Suppressor macrophage treated with lipopolysaccharide for 4 hours (primary cell): ENCODE results near the gene ADAMTS16.

Experiments used
- DNase-seq: peaks from one replicate; pipeline ENCODE4 v3.0.0-alpha.2; 2020

ADAMTS16 gene

GRCh38 chr5:5183189-5183699, 43.1 kb downstream of the ADAMTS16 start:
- no peak for DNase-seq

- DNase-seq, result no peak
These were observed 43.8 kb downstream of the ADAMTS16 start for GRCh38 chr5:5183933-5184332.

- no peak for DNase-seq
These were observed 48.4 kb downstream of the ADAMTS16 start for GRCh38 chr5:5188376-5189050.

- DNase-seq, result no peak
These were observed 48.9 kb downstream of the ADAMTS16 start for GRCh38 chr5:5189051-5189430.

GRCh38 chr5:5191906-5192305, 51.8 kb downstream of the ADAMTS16 start:
- no peak for DNase-seq

- DNase-seq, result no peak
These were observed 52.6 kb downstream of the ADAMTS16 start for GRCh38 chr5:5192681-5193080.

- no peak for DNase-seq
These were observed 55.2 kb downstream of the ADAMTS16 start for GRCh38 chr5:5195128-5195918.

- no peak for DNase-seq
These were observed 58.0 kb downstream of the ADAMTS16 start for GRCh38 chr5:5198135-5198534.

GRCh38 chr5:5198815-5199214, 58.7 kb downstream of the ADAMTS16 start:
- no peak for DNase-seq

- DNase-seq, result no peak
These were observed 59.4 kb downstream of the ADAMTS16 start for GRCh38 chr5:5199495-5199894.

GRCh38 chr5:5200133-5200532, 60.0 kb downstream of the ADAMTS16 start:
- DNase-seq, result no peak

GRCh38 chr5:5202321-5202720, 62.2 kb downstream of the ADAMTS16 start:
- DNase-seq, result no peak

- no peak for DNase-seq
These were observed 63.3 kb downstream of the ADAMTS16 start for GRCh38 chr5:5203451-5203850.

- DNase-seq, result no peak
These were observed 67.7 kb downstream of the ADAMTS16 start for GRCh38 chr5:5207828-5208227.

GRCh38 chr5:5209089-5209488, 69.0 kb downstream of the ADAMTS16 start:
- DNase-seq, result no peak

GRCh38 chr5:5209510-5210286, 69.6 kb downstream of the ADAMTS16 start:
- no peak for DNase-seq

- DNase-seq, result no peak
These were observed 77.2 kb downstream of the ADAMTS16 start for GRCh38 chr5:5217371-5217770.

GRCh38 chr5:5218396-5218795, 78.3 kb downstream of the ADAMTS16 start:
- DNase-seq, result no peak

GRCh38 chr5:5219541-5219940, 79.4 kb downstream of the ADAMTS16 start:
- DNase-seq, result no peak

- DNase-seq, result no peak
These were observed 80.9 kb downstream of the ADAMTS16 start for GRCh38 chr5:5220901-5221631.

- DNase-seq, result no peak
These were observed 81.6 kb downstream of the ADAMTS16 start for GRCh38 chr5:5221724-5222123.

- no peak for DNase-seq
These were observed 91.4 kb downstream of the ADAMTS16 start for GRCh38 chr5:5231576-5231975.

- no peak for DNase-seq
These were observed 94.8 kb downstream of the ADAMTS16 start for GRCh38 chr5:5234912-5235311.
